Astrocyte (in vitro differentiated cells and primary cell): ENCODE results near the gene XPNPEP1.

ENCODE experiments used
- CTCF ChIP-seq: IDR thresholded peaks from 2 replicates; pipeline ENCODE4 v1.5.1; 2011; ENCODE audit warnings: low read depth, mild to moderate bottlenecking, inconsistent platforms, low read length, moderate library complexity; ENCODE audit not compliant: insufficient read depth
- EZH2 ChIP-seq: IDR thresholded peaks from 2 replicates; pipeline ENCODE4 v1.6.1; 2012; ENCODE audit warnings: mild to moderate bottlenecking, low read length, inconsistent platforms; ENCODE audit not compliant: insufficient read depth

GRCh38 chr10:109922976-109923921, at the start of gene XPNPEP1:
- TF ChIP-seq CTCF (no peak), EZH2 (no peak)
